Testis (tissue), 2 donors: ENCODE results near the gene C5.

Experiments used
- CTCF ChIP-seq, 3 experiments: fragments of 450-650 bp in 2 of 3; fragments of 200-600 bp in 1 of 3; sonication (generic) in 1 of 3; IDR thresholded peaks; one replicate each; pipeline ENCODE4 v1.5.1; 2016 to 2019; ENCODE audit warnings: antibody characterized with exemption in 3 of 3, mild to moderate bottlenecking in 2 of 3, moderate library complexity in 1 of 3
- POLR2A ChIP-seq: fragments of 450-650 bp; IDR thresholded peaks from one replicate; pipeline ENCODE4 v1.6.1; 2017; ENCODE audit warnings: antibody characterized with exemption, mild to moderate bottlenecking, moderate library complexity

GRCh38 chr9:120918931-120919842 lies 130.9 kb downstream of the C5 start:
- no peak for TF ChIP-seq CTCF (IDR thresholded peaks at IDR 0.05)
- no peak for TF ChIP-seq POLR2A
